ENCODE results near the gene GNB3.

GNB3 gene

GRCh38 chr12:6823182-6824084 lies 17.3 kb upstream of the GNB3 start:
- TF ChIP-seq TOX (CRISPR knock-in tag; IDR thresholded peaks at IDR 0.05; ENCODE audit: borderline replicate concordance) (no peak), CSRNP3 (CRISPR knock-in tag; IDR thresholded peaks at IDR 0.05) (no peak), ESRRG (CRISPR knock-in tag; IDR thresholded peaks at IDR 0.05) (no peak)
- ATAC-seq, result no peak

GRCh38 chr12:6824085-6824775 lies 16.5 kb upstream of the GNB3 start:
- ATAC-seq, result no peak
- TF ChIP-seq TOX (CRISPR knock-in tag; IDR thresholded peaks at IDR 0.05; ENCODE audit: borderline replicate concordance) (no peak), ZFP3 (CRISPR knock-in tag; IDR thresholded peaks at IDR 0.05) (no peak), POU6F1 (CRISPR knock-in tag; IDR thresholded peaks at IDR 0.05; ENCODE audit: borderline replicate concordance, low read depth) (no peak), BACH2 (CRISPR knock-in tag; IDR thresholded peaks at IDR 0.05; ENCODE audit: borderline replicate concordance) (no peak), ZNF565 (CRISPR knock-in tag; conservative IDR thresholded peaks at IDR 0.05; ENCODE audit: low read depth) (no peak), ZC3H10 (CRISPR knock-in tag; IDR thresholded peaks at IDR 0.05) (no peak), ZFP30 (CRISPR knock-in tag; IDR thresholded peaks at IDR 0.05) (no peak), RARB (CRISPR knock-in tag; IDR thresholded peaks at IDR 0.05) (no peak), ZNF8 (CRISPR knock-in tag; IDR thresholded peaks at IDR 0.05) (no peak), SNAI2 (CRISPR knock-in tag; IDR thresholded peaks at IDR 0.05) (no peak)
- TF ChIP-seq, protein P1, sequence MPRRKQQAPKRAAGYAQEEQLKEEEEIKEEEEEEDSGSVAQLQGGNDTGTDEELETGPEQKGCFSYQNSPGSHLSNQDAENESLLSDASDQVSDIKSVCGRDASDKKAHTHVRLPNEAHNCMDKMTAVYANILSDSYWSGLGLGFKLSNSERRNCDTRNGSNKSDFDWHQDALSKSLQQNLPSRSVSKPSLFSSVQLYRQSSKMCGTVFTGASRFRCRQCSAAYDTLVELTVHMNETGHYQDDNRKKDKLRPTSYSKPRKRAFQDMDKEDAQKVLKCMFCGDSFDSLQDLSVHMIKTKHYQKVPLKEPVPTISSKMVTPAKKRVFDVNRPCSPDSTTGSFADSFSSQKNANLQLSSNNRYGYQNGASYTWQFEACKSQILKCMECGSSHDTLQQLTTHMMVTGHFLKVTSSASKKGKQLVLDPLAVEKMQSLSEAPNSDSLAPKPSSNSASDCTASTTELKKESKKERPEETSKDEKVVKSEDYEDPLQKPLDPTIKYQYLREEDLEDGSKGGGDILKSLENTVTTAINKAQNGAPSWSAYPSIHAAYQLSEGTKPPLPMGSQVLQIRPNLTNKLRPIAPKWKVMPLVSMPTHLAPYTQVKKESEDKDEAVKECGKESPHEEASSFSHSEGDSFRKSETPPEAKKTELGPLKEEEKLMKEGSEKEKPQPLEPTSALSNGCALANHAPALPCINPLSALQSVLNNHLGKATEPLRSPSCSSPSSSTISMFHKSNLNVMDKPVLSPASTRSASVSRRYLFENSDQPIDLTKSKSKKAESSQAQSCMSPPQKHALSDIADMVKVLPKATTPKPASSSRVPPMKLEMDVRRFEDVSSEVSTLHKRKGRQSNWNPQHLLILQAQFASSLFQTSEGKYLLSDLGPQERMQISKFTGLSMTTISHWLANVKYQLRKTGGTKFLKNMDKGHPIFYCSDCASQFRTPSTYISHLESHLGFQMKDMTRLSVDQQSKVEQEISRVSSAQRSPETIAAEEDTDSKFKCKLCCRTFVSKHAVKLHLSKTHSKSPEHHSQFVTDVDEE (CRISPR knock-in tag; IDR thresholded peaks at IDR 0.05), result no peak

DNA sequence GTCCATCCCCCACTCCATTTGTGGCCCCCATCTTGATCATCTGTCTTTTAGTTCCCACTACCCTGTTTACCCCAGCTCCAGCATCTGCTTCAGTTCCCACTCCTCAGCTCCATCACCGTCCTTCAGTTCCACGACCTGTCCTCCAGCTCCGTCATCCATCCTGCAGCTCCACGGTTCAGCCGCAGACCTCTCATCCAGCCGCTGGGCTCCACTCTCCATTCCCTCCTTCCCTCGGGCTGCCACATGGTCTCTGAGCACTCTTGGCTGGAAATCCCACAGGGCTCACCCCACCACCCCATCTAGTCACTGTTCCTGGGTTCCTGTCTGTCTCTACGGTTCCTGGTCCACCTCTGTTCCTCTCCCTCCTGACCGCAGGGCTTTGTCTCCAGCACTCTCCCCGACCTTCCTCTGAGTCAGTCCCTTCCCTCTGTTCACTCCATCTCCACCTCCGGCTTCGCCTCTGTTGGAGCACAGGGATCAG lies 15.8 kb upstream of the GNB3 start:
- TF ChIP-seq, protein P2, sequence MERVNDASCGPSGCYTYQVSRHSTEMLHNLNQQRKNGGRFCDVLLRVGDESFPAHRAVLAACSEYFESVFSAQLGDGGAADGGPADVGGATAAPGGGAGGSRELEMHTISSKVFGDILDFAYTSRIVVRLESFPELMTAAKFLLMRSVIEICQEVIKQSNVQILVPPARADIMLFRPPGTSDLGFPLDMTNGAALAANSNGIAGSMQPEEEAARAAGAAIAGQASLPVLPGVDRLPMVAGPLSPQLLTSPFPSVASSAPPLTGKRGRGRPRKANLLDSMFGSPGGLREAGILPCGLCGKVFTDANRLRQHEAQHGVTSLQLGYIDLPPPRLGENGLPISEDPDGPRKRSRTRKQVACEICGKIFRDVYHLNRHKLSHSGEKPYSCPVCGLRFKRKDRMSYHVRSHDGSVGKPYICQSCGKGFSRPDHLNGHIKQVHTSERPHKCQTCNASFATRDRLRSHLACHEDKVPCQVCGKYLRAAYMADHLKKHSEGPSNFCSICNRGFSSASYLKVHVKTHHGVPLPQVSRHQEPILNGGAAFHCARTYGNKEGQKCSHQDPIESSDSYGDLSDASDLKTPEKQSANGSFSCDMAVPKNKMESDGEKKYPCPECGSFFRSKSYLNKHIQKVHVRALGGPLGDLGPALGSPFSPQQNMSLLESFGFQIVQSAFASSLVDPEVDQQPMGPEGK (CRISPR knock-in tag; IDR thresholded peaks at IDR 0.05; ENCODE audit: borderline replicate concordance), result no peak
- TF ChIP-seq ZNF70 (CRISPR knock-in tag; IDR thresholded peaks at IDR 0.05) (no peak), BACH2 (CRISPR knock-in tag; IDR thresholded peaks at IDR 0.05; ENCODE audit: borderline replicate concordance) (no peak), ISL1 (CRISPR knock-in tag; IDR thresholded peaks at IDR 0.05) (no peak), OSR1 (CRISPR knock-in tag; IDR thresholded peaks at IDR 0.05) (no peak), RARB (CRISPR knock-in tag; IDR thresholded peaks at IDR 0.05) (no peak), SNAI2 (CRISPR knock-in tag; IDR thresholded peaks at IDR 0.05) (no peak), TCF4 (CRISPR knock-in tag; IDR thresholded peaks at IDR 0.05; ENCODE audit: borderline replicate concordance) (no peak)
- no peak for ATAC-seq

All from SK-N-SH treated with all-trans-retinoic acid at 6 μM for 48 hours (cell line).